Neural cell (in vitro differentiated cells): ENCODE data around the gene MRE11. TPM values are rescaled to one million over a fixed set of nuclear protein-coding genes. Genes with fewer than 3 reads are reported as not detected.
A peak's percentile ranks its signal among the peaks of the same experiment; 100 is the strongest.
"Not testable (repeated sequence)": the region's sequence is repeated elsewhere in the genome, so short reads cannot be mapped to it uniquely, and the experiment has no call there.

Experiments used
- H2AFZ ChIP-seq: fragments of 200-600, 300-800 bp; sonication (generic), shearing (Covaris generic); 2 replicates; pipeline ENCODE4 v1.6.0; 2014; ENCODE audit warnings: low read depth, mild to moderate bottlenecking, antibody characterized with exemption, low read length, moderate library complexity
- H3F3A ChIP-seq: fragments of 200-600 bp; shearing (Covaris generic); 2 replicates; pipeline ENCODE4 v1.6.1; 2016; ENCODE audit warnings: mild to moderate bottlenecking, moderate library complexity, mixed read lengths, antibody characterized with exemption, low read length; ENCODE audit not compliant: insufficient read depth, poor library complexity, severe bottlenecking
- H3K27ac ChIP-seq: fragments of 200-600, 300-800 bp; sonication (generic), shearing (Covaris generic); 2 replicates; pipeline ENCODE4 v1.5.1; 2014; ENCODE audit warnings: mild to moderate bottlenecking, low read length, moderate library complexity
- H3K27me3 ChIP-seq: fragments of 300-800, 200-600 bp; sonication (generic), shearing (Covaris generic); 2 replicates; pipeline ENCODE4 v1.6.0; 2014; ENCODE audit warnings: mild to moderate bottlenecking, low read depth, low read length, moderate library complexity; ENCODE audit not compliant: insufficient read depth
- H3K36me3 ChIP-seq: fragments of 300-800, 200-600 bp; sonication (generic), shearing (Covaris generic); 2 replicates; pipeline ENCODE4 v1.5.1; 2014; ENCODE audit warnings: mild to moderate bottlenecking, antibody characterized with exemption, low read length, moderate library complexity; ENCODE audit not compliant: insufficient read depth
- H3K4me2 ChIP-seq: fragments of 300-800, 200-600 bp; sonication (generic), shearing (Covaris generic); 2 replicates; pipeline ENCODE4 v1.6.0; 2014; ENCODE audit warnings: mild to moderate bottlenecking, low read length
- H3K4me3 ChIP-seq: fragments of 300-800, 200-600 bp; sonication (generic), shearing (Covaris generic); 2 replicates; pipeline ENCODE4 v1.5.1; 2014; ENCODE audit warnings: mild to moderate bottlenecking, low read length, moderate library complexity
- H3K79me2 ChIP-seq: fragments of 200-600 bp; shearing (Covaris generic); replicated peaks from 2 replicates; pipeline ENCODE4 v1.6.0; 2014; ENCODE audit warnings: mild to moderate bottlenecking, low read length, moderate library complexity; ENCODE audit not compliant: insufficient read depth
- H3K9ac ChIP-seq: fragments of 300-800, 200-600 bp; sonication (generic), shearing (Covaris generic); 2 replicates; pipeline ENCODE4 v1.6.1; 2016; ENCODE audit warnings: mild to moderate bottlenecking, low read length, mixed read lengths
- H3K9me2 ChIP-seq: fragments of 200-600 bp; shearing (Covaris generic); 2 replicates; pipeline ENCODE4 v1.6.1; 2016; ENCODE audit warnings: mild to moderate bottlenecking, low read length, mixed read lengths; ENCODE audit not compliant: insufficient read depth
- H3K9me3 ChIP-seq: fragments of 200-600, 300-800 bp; sonication (generic), shearing (Covaris generic); 2 replicates; pipeline ENCODE4 v1.6.1; 2016; ENCODE audit warnings: mild to moderate bottlenecking, mixed run types, low read length, moderate library complexity, mixed read lengths
- H4K20me1 ChIP-seq: fragments of 200-600 bp; shearing (Covaris generic); 2 replicates; pipeline ENCODE4 v1.6.1; 2016; ENCODE audit warnings: mild to moderate bottlenecking, mixed run types; ENCODE audit not compliant: insufficient read depth
- EP300 ChIP-seq: fragments of 450-650 bp; conservative IDR thresholded peaks from 2 replicates; pipeline ENCODE4 v1.6.1; 2014; ENCODE audit warnings: antibody characterized with exemption, mild to moderate bottlenecking, moderate library complexity; ENCODE audit not compliant: poor library complexity, severe bottlenecking
- EZH2 ChIP-seq: fragments of 200-600, 300-800 bp; shearing (Covaris generic), sonication (generic); IDR thresholded peaks from 2 replicates; pipeline ENCODE4 v1.6.1; 2014; ENCODE audit warnings: antibody characterized with exemption, low read length, borderline replicate concordance, mild to moderate bottlenecking; ENCODE audit not compliant: insufficient read depth, poor library complexity, severe bottlenecking
- MXI1 ChIP-seq: fragments of 450-650 bp; conservative IDR thresholded peaks from 2 replicates; pipeline ENCODE4 v1.6.1; 2014; ENCODE audit warnings: antibody characterized with exemption, mild to moderate bottlenecking; ENCODE audit not compliant: poor library complexity, severe bottlenecking
- POLR2AphosphoS5 ChIP-seq: IDR thresholded peaks from 2 replicates; pipeline ENCODE4 v1.6.1; 2012
- RAD21 ChIP-seq: fragments of 450-650 bp; conservative IDR thresholded peaks from 2 replicates; pipeline ENCODE4 v1.6.1; 2014; ENCODE audit warnings: antibody characterized with exemption, mild to moderate bottlenecking, moderate library complexity
- SMC3 ChIP-seq: fragments of 450-650 bp; conservative IDR thresholded peaks from 2 replicates; pipeline ENCODE4 v1.6.1; 2014; ENCODE audit warnings: antibody characterized with exemption, mild to moderate bottlenecking, moderate library complexity; ENCODE audit not compliant: poor library complexity
- TAF1 ChIP-seq: IDR thresholded peaks from 2 replicates; pipeline ENCODE4 v1.6.1; 2012; ENCODE audit warnings: low read depth
- polyA plus RNA-seq: library from polyadenylated mRNA; depleted of rRNA; stranded (reverse); fragments of >200 nt; gene quantifications from 2 replicates; pipeline ENCODE4 v1.2.3, GENCODE V29; 2014
- TF ChIP-seq, protein P1 (sequence below): IDR thresholded peaks from 2 replicates; pipeline ENCODE4 v1.6.1; 2012; ENCODE audit warnings: borderline replicate concordance
- TF ChIP-seq, protein P2 (sequence below): fragments of 450-650 bp; IDR thresholded peaks from 2 replicates; pipeline ENCODE4 v1.5.1; 2014; ENCODE audit warnings: antibody characterized with exemption, mild to moderate bottlenecking, moderate library complexity; ENCODE audit not compliant: poor library complexity, severe bottlenecking

MRE11 gene
- polyA plus RNA-seq, 1 donor from 2014 or later, result 5.1 TPM

DNA sequence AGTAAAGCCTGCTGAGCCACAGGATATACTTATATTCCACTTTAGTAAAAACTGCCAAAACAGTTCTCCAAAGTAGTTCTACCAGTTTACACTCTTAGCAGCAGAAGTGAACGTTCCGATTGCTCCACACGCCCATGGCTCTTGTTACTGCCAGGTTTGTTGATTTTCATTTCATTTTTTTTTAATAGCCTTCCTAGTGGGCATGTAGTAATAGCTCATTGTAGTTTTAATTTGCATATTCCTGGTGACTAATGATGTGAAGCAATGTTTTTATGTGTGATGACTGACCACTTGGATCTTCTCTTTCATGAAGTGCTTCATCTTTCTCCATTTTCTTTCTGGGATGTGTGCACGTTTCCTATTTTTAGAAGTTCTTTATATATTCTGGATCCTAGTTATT, 13.8 kb upstream of the MRE11 start:
- Histone ChIP-seq H3K9me3 (no peaks in the 10 kb centered on the region), H4K20me1 (no peaks in the 10 kb centered on the region), H3K79me2 (no peaks in the 10 kb centered on the region), H3K4me3 (no peak overlapping the region), H3K4me2 (no peak overlapping the region), H2AFZ (no peak overlapping the region), H3K36me3 (no peaks in the 10 kb centered on the region), H3K9ac (no peak overlapping the region), H3F3A (no peaks in the 10 kb centered on the region), H3K27ac (no peak overlapping the region), H3K27me3 (no peaks in the 10 kb centered on the region), H3K9me2 (no peaks in the 10 kb centered on the region)
- no peak for TF ChIP-seq EZH2
- TF ChIP-seq, protein P1, sequence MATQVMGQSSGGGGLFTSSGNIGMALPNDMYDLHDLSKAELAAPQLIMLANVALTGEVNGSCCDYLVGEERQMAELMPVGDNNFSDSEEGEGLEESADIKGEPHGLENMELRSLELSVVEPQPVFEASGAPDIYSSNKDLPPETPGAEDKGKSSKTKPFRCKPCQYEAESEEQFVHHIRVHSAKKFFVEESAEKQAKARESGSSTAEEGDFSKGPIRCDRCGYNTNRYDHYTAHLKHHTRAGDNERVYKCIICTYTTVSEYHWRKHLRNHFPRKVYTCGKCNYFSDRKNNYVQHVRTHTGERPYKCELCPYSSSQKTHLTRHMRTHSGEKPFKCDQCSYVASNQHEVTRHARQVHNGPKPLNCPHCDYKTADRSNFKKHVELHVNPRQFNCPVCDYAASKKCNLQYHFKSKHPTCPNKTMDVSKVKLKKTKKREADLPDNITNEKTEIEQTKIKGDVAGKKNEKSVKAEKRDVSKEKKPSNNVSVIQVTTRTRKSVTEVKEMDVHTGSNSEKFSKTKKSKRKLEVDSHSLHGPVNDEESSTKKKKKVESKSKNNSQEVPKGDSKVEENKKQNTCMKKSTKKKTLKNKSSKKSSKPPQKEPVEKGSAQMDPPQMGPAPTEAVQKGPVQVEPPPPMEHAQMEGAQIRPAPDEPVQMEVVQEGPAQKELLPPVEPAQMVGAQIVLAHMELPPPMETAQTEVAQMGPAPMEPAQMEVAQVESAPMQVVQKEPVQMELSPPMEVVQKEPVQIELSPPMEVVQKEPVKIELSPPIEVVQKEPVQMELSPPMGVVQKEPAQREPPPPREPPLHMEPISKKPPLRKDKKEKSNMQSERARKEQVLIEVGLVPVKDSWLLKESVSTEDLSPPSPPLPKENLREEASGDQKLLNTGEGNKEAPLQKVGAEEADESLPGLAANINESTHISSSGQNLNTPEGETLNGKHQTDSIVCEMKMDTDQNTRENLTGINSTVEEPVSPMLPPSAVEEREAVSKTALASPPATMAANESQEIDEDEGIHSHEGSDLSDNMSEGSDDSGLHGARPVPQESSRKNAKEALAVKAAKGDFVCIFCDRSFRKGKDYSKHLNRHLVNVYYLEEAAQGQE, result no peak
- no peak for TF ChIP-seq SMC3
- TF ChIP-seq, protein P2, sequence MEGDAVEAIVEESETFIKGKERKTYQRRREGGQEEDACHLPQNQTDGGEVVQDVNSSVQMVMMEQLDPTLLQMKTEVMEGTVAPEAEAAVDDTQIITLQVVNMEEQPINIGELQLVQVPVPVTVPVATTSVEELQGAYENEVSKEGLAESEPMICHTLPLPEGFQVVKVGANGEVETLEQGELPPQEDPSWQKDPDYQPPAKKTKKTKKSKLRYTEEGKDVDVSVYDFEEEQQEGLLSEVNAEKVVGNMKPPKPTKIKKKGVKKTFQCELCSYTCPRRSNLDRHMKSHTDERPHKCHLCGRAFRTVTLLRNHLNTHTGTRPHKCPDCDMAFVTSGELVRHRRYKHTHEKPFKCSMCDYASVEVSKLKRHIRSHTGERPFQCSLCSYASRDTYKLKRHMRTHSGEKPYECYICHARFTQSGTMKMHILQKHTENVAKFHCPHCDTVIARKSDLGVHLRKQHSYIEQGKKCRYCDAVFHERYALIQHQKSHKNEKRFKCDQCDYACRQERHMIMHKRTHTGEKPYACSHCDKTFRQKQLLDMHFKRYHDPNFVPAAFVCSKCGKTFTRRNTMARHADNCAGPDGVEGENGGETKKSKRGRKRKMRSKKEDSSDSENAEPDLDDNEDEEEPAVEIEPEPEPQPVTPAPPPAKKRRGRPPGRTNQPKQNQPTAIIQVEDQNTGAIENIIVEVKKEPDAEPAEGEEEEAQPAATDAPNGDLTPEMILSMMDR, result no peak
- TF ChIP-seq MXI1, result no peak

DNA sequence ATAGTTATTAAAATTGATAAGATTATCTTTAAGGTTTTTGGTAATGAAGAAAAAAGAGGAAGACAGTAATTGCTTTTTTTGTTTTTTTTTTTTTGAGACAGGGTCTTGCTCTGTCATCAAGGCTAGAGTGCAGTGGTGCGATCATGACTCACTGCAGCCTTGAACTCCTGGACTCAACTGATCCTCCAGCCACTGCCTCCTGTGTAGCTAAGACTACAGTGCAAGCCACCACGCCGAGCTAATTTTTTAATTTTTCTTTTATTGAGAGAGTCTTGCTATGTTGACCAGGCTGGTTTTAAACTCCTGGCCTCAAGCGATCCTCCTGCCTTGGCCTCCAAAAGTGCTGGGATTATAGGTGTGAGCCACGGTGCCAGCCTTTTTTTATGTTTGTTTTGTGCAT, 12.9 kb upstream of the MRE11 start:
- H3K4me3 ChIP-seq, result not testable (repeated sequence)

DNA sequence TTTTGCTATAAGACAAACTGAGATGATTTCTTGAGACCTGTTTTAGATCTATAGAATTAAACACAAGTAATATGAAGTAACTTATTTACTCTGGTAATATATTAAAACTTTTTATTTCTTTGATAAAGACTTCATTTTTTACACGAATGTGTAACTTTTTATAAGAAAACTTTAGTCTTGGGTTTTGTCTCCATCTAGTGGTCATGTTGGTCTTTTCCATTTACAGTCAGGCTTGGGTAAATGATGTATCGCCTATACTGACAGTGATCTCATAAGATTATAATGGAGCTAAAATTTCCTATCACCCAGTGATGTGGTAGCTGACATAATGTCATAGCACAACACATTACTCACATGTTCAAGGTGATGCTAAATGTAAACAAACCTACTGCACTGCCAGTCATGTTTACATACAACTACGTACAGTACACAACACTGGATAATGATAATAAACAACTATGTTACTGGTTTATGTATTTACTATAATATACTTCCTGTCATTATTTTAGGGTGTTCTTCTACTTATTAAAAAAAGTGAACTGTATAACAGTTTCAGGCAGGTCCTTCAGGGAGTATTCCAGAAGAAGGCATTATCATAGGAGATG, 11.1 kb upstream of the MRE11 start:
- no peaks in the 10 kb centered on the region for H3K79me2 ChIP-seq
- no peaks in the 10 kb centered on the region for H3K27me3 ChIP-seq
- H3K4me3 ChIP-seq, result no peak overlapping the region
- no peak overlapping the region for H3K9ac ChIP-seq
- no peaks in the 10 kb centered on the region for H3F3A ChIP-seq
- TF ChIP-seq EP300, result no peak
- TF ChIP-seq, protein P2, result peak; percentile 79
- TF ChIP-seq MXI1, result no peak
- TF ChIP-seq RAD21, result peak; percentile 82
- TF ChIP-seq SMC3, result peak; percentile 84
- TF ChIP-seq POLR2AphosphoS5, result peak; percentile 22
- no peak for TF ChIP-seq EZH2
- no peak for TF ChIP-seq TAF1
- TF ChIP-seq, protein P1, result no peak
- H4K20me1 ChIP-seq, result no peaks in the 10 kb centered on the region
- no peak overlapping the region for H3K4me2 ChIP-seq
- H2AFZ ChIP-seq, result no peak overlapping the region
- H3K36me3 ChIP-seq, result no peaks in the 10 kb centered on the region
- no peaks in the 10 kb centered on the region for H3K9me2 ChIP-seq
- no peaks in the 10 kb centered on the region for H3K9me3 ChIP-seq
- H3K27ac ChIP-seq, result no peak overlapping the region

More for the DNA sequence above, 12.9 kb upstream of the MRE11 start:
- H3K36me3 ChIP-seq, H3K9me3 ChIP-seq, H2AFZ ChIP-seq, H3K9me2 ChIP-seq, H3K9ac ChIP-seq, H3F3A ChIP-seq, H3K27ac ChIP-seq, H3K4me2 ChIP-seq, H4K20me1 ChIP-seq, H3K27me3 ChIP-seq, H3K79me2 ChIP-seq: not testable (repeated sequence)
